ENCODE data around the gene TMOD3.

Gene TMOD3

DNA sequence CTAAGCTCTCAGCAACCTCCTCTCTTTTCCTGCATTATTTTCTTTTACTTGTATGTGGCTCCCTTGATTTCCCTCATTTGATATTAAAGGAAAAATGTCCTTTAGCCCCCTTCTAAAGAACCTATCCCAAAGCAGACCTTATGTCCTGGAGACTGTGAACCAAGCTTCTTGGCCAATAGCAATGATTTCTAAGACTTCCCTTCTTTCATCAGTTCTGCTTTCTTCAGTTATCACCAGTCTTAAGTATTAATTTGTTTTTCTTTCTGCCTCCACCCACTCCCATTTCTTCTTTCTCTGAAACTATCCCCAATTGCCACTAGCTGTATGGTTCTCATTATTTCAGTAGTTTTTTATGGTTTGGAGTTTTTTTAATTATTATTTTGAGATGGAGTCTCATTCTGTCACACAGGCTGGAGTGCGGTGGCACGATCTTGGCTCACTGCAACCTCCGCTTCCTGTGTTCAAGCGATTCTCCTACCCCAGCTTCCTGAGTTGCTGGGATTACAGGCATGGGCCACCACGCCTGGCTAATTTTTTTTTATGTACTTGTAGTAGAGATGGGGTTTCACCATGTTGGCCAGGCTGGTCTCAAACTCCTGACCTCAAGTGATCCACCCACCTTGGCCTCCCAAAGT lies 12.1 kb downstream of the TMOD3 start:
- Mint-ChIP-seq H3K27me3 (no peaks in the 10 kb centered on the region), H3K36me3 (ENCODE audit: low read depth) (peaks cover 11% of the 10 kb centered on the region), H3K9me3 (no peaks in the 10 kb centered on the region), H3K4me1 (ENCODE audit: low read depth) (peaks cover 84% of the 10 kb centered on the region), H3K27ac (peak overlapping the region; percentile 82), H3K4me3 (peak overlapping the region; percentile 59)
- intact Hi-C loops (cut with micrococcal nuclease): no loop called here

DNA sequence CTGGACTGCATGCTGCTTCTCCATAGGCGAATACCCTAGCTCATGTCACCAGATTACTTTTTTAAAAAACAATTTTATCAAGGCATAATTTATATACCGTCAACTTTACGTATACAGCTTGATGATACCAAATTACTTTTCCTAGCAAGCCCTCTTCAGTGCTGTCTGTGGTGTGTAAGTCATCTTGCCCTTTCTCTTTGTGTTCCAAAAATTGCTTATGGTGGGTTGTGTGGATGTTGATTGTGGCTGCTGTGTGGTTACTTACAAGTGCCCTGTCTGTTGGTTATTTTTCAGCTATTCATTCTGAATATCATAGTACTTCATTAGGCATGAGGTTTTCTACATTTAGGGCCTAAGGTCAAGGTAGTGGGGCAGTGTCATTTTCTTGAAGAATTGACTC lies 12.8 kb downstream of the TMOD3 start:
- Mint-ChIP-seq H3K4me1 (ENCODE audit: low read depth) (peaks cover 83% of the 10 kb centered on the region), H3K4me3 (no peak overlapping the region), H3K9me3 (no peaks in the 10 kb centered on the region), H3K27ac (peak overlapping the region; percentile 82), H3K36me3 (ENCODE audit: low read depth) (peaks cover 11% of the 10 kb centered on the region), H3K27me3 (no peaks in the 10 kb centered on the region)
- intact Hi-C loops (cut with micrococcal nuclease): no loop called here

DNA sequence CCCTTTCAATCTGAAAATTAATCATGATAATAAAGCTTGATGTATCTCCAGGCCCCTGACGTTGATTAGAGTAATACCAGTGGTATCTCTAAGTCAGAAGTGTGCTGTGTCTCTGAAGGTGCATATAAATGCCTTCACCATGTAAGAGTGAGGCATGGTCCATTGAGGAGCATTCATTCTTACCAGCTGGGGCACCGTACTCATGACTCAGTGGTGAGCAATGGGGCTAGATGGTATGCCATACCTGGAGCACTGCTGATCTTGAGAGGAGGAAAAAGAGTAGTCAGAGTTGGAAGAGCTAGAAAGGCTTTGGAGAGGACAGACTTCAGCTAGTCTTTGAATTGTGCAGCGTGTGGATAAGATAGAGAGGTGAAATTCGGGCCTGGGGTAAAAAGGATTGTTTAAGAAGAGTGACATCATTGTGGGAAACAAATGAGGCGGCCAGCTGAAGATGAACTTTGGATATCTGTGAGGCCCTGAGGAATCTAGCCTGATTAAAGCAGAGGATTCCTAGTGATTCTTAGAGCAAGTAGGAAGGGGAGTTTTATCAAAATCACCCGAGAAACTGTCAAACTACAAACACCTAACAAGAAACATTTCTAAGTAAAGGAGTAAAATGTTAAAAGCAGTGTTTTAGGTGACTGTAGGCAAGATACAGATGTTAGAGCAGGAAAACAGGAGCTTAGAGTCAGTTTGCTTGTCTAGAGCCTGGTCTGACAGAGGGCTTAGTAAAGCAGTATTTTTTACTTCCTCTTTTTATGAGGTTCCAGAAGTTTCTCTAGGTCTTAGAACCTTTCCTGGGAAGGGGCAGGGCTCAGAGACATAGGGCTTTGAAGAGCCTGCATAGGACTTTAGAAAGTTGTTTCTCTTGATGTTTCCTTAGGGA lies 13.6 kb downstream of the TMOD3 start:
- Mint-ChIP-seq H3K9me3 (no peaks in the 10 kb centered on the region), H3K36me3 (ENCODE audit: low read depth) (peaks cover 11% of the 10 kb centered on the region), H3K27ac (peak overlapping the region; percentile 82), H3K4me3 (no peak overlapping the region), H3K4me1 (ENCODE audit: low read depth) (peaks cover 74% of the 10 kb centered on the region), H3K27me3 (no peaks in the 10 kb centered on the region)
- intact Hi-C loops (cut with micrococcal nuclease): no loop called here

DNA sequence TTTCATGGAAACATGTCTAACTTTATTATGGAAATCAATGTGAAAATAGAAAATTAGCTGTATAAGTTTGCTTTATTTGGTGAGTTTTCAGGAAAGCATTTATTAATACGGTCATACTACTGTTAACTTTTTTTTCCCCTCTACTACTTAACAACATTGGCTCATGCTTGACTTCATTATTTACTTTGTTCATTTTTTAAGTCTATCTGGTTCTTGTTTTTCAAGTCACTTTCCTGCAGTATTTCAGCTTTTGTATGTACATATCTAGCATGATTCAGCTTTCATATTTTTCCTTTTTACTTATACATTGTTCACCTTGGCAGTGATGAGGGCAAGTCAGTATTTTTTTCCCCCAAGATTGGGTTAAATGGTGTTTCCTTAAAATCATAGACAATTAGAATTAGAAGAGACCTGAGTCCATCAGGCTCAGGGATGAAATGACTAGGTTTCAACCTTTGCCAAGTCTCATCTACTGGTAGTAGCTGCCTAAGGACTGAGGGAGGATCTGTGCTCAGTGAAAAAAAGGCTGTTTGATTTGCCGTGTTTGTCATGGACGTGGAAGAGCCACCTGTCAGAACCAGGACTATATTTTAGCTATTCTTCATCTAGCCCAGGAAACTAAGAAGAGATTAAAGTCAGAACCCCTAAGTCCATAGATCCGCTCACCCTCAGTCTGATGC lies 15.4 kb downstream of the TMOD3 start:
- Mint-ChIP-seq H3K9me3 (no peaks in the 10 kb centered on the region), H3K4me1 (ENCODE audit: low read depth) (peaks cover 72% of the 10 kb centered on the region), H3K36me3 (ENCODE audit: low read depth) (peaks cover 22% of the 10 kb centered on the region), H3K4me3 (no peak overlapping the region), H3K27me3 (no peaks in the 10 kb centered on the region), H3K27ac (peak overlapping the region; percentile 79)
- intact Hi-C loops (cut with micrococcal nuclease): no loop called here

DNA sequence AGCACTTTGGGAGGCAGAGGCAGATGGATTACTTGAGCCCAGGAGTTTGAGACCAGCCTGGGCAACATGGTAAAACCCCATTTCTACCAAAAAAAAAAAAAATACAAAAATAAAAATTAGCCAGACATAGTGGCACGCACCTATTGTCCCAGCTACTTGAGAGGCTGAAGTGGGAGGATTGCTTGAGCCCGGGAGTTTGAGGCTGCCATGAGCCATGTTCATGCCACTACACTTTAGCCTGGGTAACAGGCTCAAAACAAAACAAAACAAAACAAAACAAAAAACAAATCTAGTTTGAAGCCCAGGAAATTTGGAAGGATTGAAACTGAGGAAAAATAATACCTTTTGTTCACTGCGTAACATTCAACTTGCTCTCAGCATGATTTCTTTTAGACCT lies 16.6 kb downstream of the TMOD3 start:
- Mint-ChIP-seq H3K9me3 (no peaks in the 10 kb centered on the region), H3K4me1 (ENCODE audit: low read depth) (peaks cover 67% of the 10 kb centered on the region), H3K27ac (peak overlapping the region; percentile 79), H3K4me3 (no peak overlapping the region), H3K36me3 (ENCODE audit: low read depth) (peaks cover 30% of the 10 kb centered on the region), H3K27me3 (no peaks in the 10 kb centered on the region)
- intact Hi-C loops (cut with micrococcal nuclease): no loop called here

DNA sequence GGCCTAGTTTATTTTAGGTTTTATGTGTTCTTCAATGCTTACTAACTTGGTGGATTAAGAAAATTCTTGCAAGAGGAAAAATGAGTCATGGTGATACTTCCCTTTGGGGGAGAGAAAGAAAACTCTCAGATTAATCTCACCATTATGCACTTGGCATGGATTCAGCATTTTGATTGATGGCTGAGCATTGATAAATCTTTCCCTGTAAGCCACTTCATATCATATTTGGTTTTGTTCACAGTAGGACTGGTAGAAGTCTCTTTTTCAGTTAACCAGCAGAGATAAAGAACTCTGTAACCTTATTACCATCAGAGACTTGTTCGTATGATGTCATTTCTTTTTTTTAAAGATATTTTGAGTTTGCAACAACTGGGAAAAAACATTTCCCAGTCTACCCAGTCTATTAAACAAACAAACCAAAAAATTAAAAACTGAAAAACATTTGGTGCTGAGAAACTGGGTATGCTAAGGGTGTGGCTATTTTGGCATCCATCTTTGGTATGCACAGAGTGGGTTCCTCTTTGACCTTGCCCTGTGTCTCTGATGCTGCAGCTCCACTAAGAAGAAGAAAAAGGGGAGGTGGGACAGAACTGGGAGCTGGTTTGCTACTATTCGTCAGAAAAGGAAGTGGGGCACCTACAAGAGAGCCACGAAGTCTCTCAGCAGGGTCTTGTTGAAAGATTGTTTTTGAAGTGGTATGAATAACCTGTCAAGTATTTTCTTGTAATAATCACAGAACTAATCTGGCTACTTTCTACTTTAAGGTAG lies 17.2 kb downstream of the TMOD3 start:
- no peak overlapping the region for H3K4me3 Mint-ChIP-seq

DNA sequence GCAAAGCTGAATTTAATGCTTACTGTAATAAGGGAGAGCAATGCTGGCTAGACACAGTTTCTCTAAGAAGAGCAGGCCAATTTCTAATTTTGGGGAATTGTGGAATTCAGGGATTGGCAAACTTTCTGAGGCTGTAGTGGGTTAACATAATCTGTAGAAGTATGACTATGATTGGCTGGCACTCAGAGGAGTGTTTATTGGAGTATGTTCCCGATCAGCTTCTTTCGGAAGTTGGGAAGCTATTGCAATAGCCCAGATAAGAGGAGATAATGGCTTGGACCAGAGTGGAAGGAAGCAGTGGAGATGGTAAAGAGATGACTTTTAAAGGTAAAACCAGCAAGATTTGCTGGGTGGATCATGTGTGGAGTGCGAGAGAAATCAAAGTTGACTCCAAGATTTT lies 19.4 kb downstream of the TMOD3 start:
- Mint-ChIP-seq H3K4me1 (ENCODE audit: low read depth) (peaks cover 61% of the 10 kb centered on the region), H3K4me3 (no peak overlapping the region), H3K27ac (peak overlapping the region; percentile 14), H3K9me3 (no peaks in the 10 kb centered on the region), H3K36me3 (ENCODE audit: low read depth) (peaks cover 24% of the 10 kb centered on the region), H3K27me3 (no peaks in the 10 kb centered on the region)
- intact Hi-C loops (cut with micrococcal nuclease): no loop called here

More for the DNA sequence above, 17.2 kb downstream of the TMOD3 start:
- no peaks in the 10 kb centered on the region for H3K9me3 Mint-ChIP-seq
- intact Hi-C loops (cut with micrococcal nuclease): no loop called here
- H3K4me1 Mint-ChIP-seq (ENCODE audit: low read depth): peaks cover 64% of the 10 kb centered on the region
- peaks cover 30% of the 10 kb centered on the region for H3K36me3 Mint-ChIP-seq (ENCODE audit: low read depth)
- peak overlapping the region; percentile 79 for H3K27ac Mint-ChIP-seq
- H3K27me3 Mint-ChIP-seq: no peaks in the 10 kb centered on the region

DNA sequence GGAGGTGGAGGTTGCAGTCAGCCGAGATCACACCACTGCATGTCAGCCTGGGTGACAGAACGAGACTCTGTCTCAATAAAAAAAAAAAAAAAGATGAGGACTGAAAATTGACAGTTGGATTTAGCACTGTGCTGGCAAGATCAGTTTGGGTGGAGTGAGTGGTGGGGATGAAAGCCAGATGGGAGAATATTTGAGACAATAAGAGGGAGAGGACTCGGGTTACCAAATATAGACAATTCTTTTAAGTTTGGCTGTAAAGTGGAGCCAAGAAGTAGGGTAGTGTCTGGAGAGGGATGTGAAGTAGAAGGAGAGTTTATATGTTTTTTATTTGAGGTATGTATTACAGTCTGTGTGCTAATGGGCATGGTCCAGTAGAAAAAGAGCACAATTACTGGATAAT lies 20.4 kb downstream of the TMOD3 start:
- Mint-ChIP-seq H3K27me3 (no peaks in the 10 kb centered on the region), H3K4me1 (ENCODE audit: low read depth) (peaks cover 67% of the 10 kb centered on the region), H3K4me3 (no peak overlapping the region), H3K27ac (no peak overlapping the region), H3K36me3 (ENCODE audit: low read depth) (peaks cover 24% of the 10 kb centered on the region), H3K9me3 (no peaks in the 10 kb centered on the region)
- intact Hi-C loops (cut with micrococcal nuclease): no loop called here

DNA sequence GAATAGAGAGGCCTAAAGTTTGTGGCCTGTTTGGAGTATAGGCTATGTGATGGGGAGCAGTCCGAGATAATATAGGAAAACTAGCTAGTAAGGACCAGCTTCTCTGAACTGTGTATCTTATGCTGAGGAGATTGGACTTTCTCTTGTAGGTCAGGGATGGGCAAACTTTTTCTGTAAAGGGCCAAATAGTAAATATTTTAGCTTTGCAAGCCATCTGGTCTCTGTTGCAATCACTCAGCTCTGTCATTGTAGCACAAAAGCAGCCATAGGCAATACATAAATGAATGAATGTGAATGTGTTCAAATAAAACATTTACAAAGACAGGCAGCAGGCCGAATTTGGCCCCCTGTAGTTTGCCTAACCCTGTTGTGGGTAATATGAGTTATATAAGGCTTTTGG lies 24.5 kb downstream of the TMOD3 start:
- Mint-ChIP-seq H3K27me3 (no peaks in the 10 kb centered on the region), H3K4me1 (ENCODE audit: low read depth) (peaks cover 63% of the 10 kb centered on the region), H3K27ac (no peak overlapping the region), H3K36me3 (ENCODE audit: low read depth) (peaks cover 14% of the 10 kb centered on the region), H3K9me3 (no peaks in the 10 kb centered on the region), H3K4me3 (no peak overlapping the region)
- intact Hi-C loops (cut with micrococcal nuclease): no loop called here

DNA sequence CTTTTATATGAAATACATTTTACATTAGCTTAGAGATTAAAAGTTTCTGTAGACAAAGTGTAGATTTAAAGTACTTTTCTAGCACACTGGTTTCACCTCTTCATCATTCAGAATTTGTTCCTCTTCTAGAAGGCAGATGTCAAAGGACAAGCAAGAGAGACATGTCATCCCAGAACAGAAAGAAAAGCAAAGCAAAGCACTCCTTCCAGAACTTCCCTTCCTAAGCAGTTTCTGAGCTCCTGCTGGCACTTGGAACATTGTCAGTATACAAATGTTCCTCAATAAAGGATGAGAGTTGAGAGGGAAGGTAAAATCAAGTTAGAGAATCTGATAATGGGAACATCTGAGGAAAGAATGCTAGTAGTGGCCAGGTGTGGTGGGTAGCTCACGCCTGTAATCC lies 26.2 kb downstream of the TMOD3 start:
- intact Hi-C loops (cut with micrococcal nuclease): no loop called here
- H3K27me3 Mint-ChIP-seq: no peaks in the 10 kb centered on the region
- H3K4me3 Mint-ChIP-seq: no peak overlapping the region
- peaks cover 15% of the 10 kb centered on the region for H3K36me3 Mint-ChIP-seq (ENCODE audit: low read depth)
- H3K9me3 Mint-ChIP-seq: no peaks in the 10 kb centered on the region
- peak overlapping the region; percentile 70 for H3K27ac Mint-ChIP-seq
- H3K4me1 Mint-ChIP-seq (ENCODE audit: low read depth): peaks cover 54% of the 10 kb centered on the region

DNA sequence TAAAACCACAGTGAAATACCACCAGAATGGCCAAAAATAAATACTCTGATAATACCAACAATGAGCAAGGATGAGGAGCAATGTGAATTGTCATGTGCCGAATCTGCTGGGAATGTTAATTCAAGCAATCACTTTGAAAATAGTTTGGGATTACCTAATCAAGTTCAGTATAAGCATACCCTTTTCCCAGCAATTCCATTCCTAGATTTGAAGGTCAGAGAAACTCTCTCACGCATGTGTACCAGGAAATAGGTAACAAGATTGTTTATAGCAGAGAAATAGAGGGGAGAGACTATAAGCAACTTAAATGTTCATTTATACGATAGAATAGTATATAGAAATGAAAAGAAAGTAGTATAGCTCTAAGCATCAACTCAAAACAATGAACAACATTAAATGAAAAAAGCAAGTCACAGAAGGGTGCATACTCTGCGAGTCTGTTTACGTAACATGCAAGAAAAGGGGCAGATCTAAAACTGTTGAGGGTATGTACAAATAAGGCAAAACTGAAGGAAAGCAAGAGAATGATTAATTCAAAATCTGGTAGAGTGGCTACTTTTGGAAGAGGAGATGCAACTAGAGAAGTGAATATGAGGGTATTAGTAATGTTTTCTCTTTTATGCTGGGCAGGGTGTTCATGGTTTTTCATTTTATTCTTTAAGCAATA lies 27.4 kb downstream of the TMOD3 start:
- peaks cover 59% of the 10 kb centered on the region for H3K4me1 Mint-ChIP-seq (ENCODE audit: low read depth)
- H3K4me3 Mint-ChIP-seq: no peak overlapping the region
- no peaks in the 10 kb centered on the region for H3K27me3 Mint-ChIP-seq
- intact Hi-C loops (cut with micrococcal nuclease): no loop called here
- no peaks in the 10 kb centered on the region for H3K9me3 Mint-ChIP-seq
- H3K27ac Mint-ChIP-seq: no peak overlapping the region
- H3K36me3 Mint-ChIP-seq (ENCODE audit: low read depth): peaks cover 20% of the 10 kb centered on the region

DNA sequence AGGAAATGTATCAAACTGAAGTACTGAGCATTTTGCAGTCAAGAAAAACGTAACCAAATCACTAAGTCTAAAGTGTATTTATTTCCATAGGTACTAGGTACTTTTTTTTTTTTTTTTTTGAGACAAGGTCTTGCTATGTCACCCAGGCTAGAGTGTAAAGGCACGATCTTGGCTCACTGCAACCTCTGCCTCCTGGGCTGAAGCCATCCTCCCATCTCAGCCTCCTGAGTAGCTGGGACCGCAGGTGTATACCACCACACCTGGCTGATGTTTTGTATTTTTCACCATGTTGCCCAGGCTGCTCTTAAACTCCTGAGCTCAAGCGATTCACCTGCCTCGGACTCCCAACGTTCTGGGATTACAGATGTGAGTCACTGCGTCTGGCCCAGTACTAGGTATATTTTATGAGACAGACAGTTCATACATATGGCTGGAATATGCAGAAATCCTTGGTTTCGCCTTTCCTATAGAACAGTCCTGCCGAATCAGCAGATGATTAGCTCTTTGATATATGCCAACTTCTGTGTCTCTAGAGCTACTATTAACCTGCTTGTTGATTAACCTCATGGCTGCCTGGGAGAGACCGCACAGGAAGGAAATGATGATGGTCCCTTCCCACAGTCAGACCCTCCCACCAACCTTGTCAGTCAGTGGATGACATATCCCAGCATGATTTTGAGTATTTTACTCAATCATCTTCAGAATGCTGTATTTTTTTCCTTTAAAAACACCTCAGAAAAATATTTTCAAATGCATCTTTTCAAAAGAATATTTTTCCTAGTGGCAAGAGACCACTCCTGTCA lies 32.3 kb downstream of the TMOD3 start:
- no peaks in the 10 kb centered on the region for H3K9me3 Mint-ChIP-seq
- no peak overlapping the region for H3K4me3 Mint-ChIP-seq
- peaks cover 61% of the 10 kb centered on the region for H3K36me3 Mint-ChIP-seq (ENCODE audit: low read depth)
- intact Hi-C loops (cut with micrococcal nuclease): loop anchor here (5.0 kb wide), 1 partner anchor 34 kb away; the partner anchor contains the start of gene TMOD3
- H3K4me1 Mint-ChIP-seq (ENCODE audit: low read depth): peaks cover 26% of the 10 kb centered on the region
- H3K27ac Mint-ChIP-seq: no peak overlapping the region
- no peaks in the 10 kb centered on the region for H3K27me3 Mint-ChIP-seq
